ENCODE measurements around the gene GDF11.
A peak's percentile ranks its signal among the peaks of the same experiment; 100 is the strongest.

GDF11 gene

GRCh38 chr12:55742719-55743405 is at the start of gene GDF11:
Gene GDF11 (plus strand): TSS chr12:55743122. CDS start chr12:55743317, 195 bp downstream.
- no peak for DNase-seq (ENCODE audit: low read depth)
- TF ChIP-seq CTCF (IDR thresholded peaks at IDR 0.05; ENCODE audit: low read depth, low read length, missing control alignments), result no peak
- H3K4me3 ChIP-seq (ENCODE audit: low read depth, low read length), result peak within 1 kb of the TSS; percentile 63
- in situ Hi-C loops (cut with HindIII; ENCODE audit: low sequenced_read_pairs), result no loop called here

GRCh38 chr12:55693323-55694187 is 49.4 kb upstream of the GDF11 start:
- H3K4me3 ChIP-seq (ENCODE audit: low read depth, low read length), result no peak overlapping the region
- DNase-seq (ENCODE audit: low read depth), result no peak
- TF ChIP-seq CTCF (IDR thresholded peaks at IDR 0.05; ENCODE audit: low read depth, low read length, missing control alignments), result no peak
- in situ Hi-C loops (cut with HindIII; ENCODE audit: low sequenced_read_pairs), result no loop called here

GRCh38 chr12:55694188-55694515 is 48.8 kb upstream of the GDF11 start:
- TF ChIP-seq CTCF (IDR thresholded peaks at IDR 0.05; ENCODE audit: low read depth, low read length, missing control alignments), result no peak
- no peak overlapping the region for H3K4me3 ChIP-seq (ENCODE audit: low read depth, low read length)
- no peak for DNase-seq (ENCODE audit: low read depth)
- in situ Hi-C loops (cut with HindIII; ENCODE audit: low sequenced_read_pairs), result no loop called here

- in situ Hi-C loops (cut with HindIII; ENCODE audit: low sequenced_read_pairs), result no loop called here
- no peak for DNase-seq (ENCODE audit: low read depth)
- no peak for TF ChIP-seq CTCF (IDR thresholded peaks at IDR 0.05; ENCODE audit: low read depth, low read length, missing control alignments)
- H3K4me3 ChIP-seq (ENCODE audit: low read depth, low read length), result no peak overlapping the region
Observed at GRCh38 chr12:55694651-55695050, 48.3 kb upstream of the GDF11 start.

- in situ Hi-C loops (cut with HindIII; ENCODE audit: low sequenced_read_pairs), result no loop called here
- TF ChIP-seq CTCF (IDR thresholded peaks at IDR 0.05; ENCODE audit: low read depth, low read length, missing control alignments), result no peak
- DNase-seq (ENCODE audit: low read depth), result no peak
- no peak overlapping the region for H3K4me3 ChIP-seq (ENCODE audit: low read depth, low read length)
Observed at GRCh38 chr12:55695349-55695748, 47.6 kb upstream of the GDF11 start.

GRCh38 chr12:55696141-55696540 is 46.8 kb upstream of the GDF11 start:
- H3K4me3 ChIP-seq (ENCODE audit: low read depth, low read length), result no peak overlapping the region
- DNase-seq (ENCODE audit: low read depth), result no peak
- TF ChIP-seq CTCF (IDR thresholded peaks at IDR 0.05; ENCODE audit: low read depth, low read length, missing control alignments), result no peak
- in situ Hi-C loops (cut with HindIII; ENCODE audit: low sequenced_read_pairs), result no loop called here
